ENCODE data around the gene USP47. TPM values are rescaled to one million over a fixed set of nuclear protein-coding genes. Genes with fewer than 3 reads are reported as not detected.

USP47 gene
- total RNA-seq, 1 experiment from 2014 or later, result 45.2 TPM

DNA sequence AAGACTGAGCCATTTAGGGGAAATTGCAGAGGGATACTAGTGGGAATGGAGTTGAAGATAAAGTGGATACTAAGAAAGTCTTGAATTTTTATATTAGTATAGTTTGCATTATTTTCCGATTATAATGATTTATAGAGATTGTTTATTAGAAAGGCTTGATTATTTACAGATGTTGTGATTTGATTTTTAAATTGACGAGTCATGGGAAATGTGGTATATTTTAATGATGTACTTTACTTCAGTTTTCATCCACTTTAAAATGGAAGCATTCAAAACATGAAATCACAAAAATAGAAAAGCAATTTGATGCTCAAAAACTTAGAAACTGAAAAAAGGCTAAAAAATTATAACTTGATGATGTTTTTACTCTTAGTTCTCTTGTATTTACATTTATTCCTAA, 21.2 kb downstream of the USP47 start:
- Histone ChIP-seq H3K9ac (ENCODE audit: low read length) (no peak overlapping the region), H3K9me2 (replicated peaks; ENCODE audit: low read length) (no peaks in the 10 kb centered on the region), H3K4me1 (ENCODE audit: insufficient read depth, low read length) (peaks cover 7% of the 10 kb centered on the region; the same call in 1 of the 2 replicates), H4K20me1 (ENCODE audit: low read length) (peaks cover 8% of the 10 kb centered on the region; the same call in 1 of the 2 replicates), H3F3A (ENCODE audit: low read length, unreplicated experiment) (no peaks in the 10 kb centered on the region), H3K9me3 (ENCODE audit: low read length) (0 out of 2 replicates have a peak, but pooled peaks cover 4% of the 10 kb centered on the region), H3K4me3 (ENCODE audit: low read length) (no peak overlapping the region), H2AFZ (ENCODE audit: low read length) (no peak overlapping the region), H3K27ac (ENCODE audit: low read length) (no peak overlapping the region), H3K36me3 (ENCODE audit: low read depth, low read length) (peaks cover 7% of the 10 kb centered on the region; the same call in 1 of the 2 replicates), H3K27me3 (ENCODE audit: low read length) (no peaks in the 10 kb centered on the region), H3K4me2 (ENCODE audit: low read length) (no peak overlapping the region), H3K79me2 (ENCODE audit: low read length) (peaks cover 95% of the 10 kb centered on the region)
- ChIA-PET POLR2A (ENCODE audit: unreplicated experiment) (no interaction called here), CTCF (no interaction called here)
- DNase-seq, result no peak
- no peak for ATAC-seq
- no TSS peak for BruUV-seq (replicated peaks)
- intact Hi-C loops (cut with micrococcal nuclease), result no loop called here
- TF ChIP-seq, protein P1, sequence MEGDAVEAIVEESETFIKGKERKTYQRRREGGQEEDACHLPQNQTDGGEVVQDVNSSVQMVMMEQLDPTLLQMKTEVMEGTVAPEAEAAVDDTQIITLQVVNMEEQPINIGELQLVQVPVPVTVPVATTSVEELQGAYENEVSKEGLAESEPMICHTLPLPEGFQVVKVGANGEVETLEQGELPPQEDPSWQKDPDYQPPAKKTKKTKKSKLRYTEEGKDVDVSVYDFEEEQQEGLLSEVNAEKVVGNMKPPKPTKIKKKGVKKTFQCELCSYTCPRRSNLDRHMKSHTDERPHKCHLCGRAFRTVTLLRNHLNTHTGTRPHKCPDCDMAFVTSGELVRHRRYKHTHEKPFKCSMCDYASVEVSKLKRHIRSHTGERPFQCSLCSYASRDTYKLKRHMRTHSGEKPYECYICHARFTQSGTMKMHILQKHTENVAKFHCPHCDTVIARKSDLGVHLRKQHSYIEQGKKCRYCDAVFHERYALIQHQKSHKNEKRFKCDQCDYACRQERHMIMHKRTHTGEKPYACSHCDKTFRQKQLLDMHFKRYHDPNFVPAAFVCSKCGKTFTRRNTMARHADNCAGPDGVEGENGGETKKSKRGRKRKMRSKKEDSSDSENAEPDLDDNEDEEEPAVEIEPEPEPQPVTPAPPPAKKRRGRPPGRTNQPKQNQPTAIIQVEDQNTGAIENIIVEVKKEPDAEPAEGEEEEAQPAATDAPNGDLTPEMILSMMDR (conservative IDR thresholded peaks at IDR 0.05; ENCODE audit: low read depth, low read length), result no peak
- TF ChIP-seq EZH2 (IDR thresholded peaks at IDR 0.05; ENCODE audit: low read length, unreplicated experiment) (no peak), EZH2phosphoT487 (IDR thresholded peaks at IDR 0.05; ENCODE audit: borderline replicate concordance, low read length) (no peak)

DNA sequence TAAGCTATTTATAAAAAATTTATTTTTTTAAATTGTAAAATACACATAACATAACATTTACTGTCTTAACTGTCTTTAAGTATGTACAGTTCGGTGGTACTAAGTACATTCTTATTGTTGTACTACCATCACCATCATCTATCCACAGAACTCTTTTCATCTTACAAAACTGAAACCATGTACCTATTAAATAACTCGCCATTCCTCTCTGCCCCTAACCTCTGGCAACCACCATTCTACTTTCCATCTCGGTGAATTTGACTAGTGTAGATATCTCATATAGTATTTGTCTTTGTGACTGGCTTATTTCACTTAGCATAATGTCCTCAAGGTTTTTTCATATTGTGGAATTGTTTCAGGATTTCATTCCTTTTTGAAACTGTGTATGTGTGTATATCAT, 22.6 kb downstream of the USP47 start:
- no peak for DNase-seq
- TF ChIP-seq EZH2 (IDR thresholded peaks at IDR 0.05; ENCODE audit: low read length, unreplicated experiment) (no peak), EZH2phosphoT487 (IDR thresholded peaks at IDR 0.05; ENCODE audit: borderline replicate concordance, low read length) (no peak)
- TF ChIP-seq, protein P1 (conservative IDR thresholded peaks at IDR 0.05; ENCODE audit: low read depth, low read length), result no peak
- Histone ChIP-seq H3K9me2 (replicated peaks; ENCODE audit: low read length) (no peaks in the 10 kb centered on the region), H3K4me1 (ENCODE audit: insufficient read depth, low read length) (peaks cover 7% of the 10 kb centered on the region; the same call in 1 of the 2 replicates), H2AFZ (ENCODE audit: low read length) (no peak overlapping the region), H3K27me3 (ENCODE audit: low read length) (no peaks in the 10 kb centered on the region), H3K27ac (ENCODE audit: low read length) (no peak overlapping the region), H3K4me3 (ENCODE audit: low read length) (no peak overlapping the region), H4K20me1 (ENCODE audit: low read length) (0 out of 2 replicates have a peak, but pooled peaks cover 8% of the 10 kb centered on the region), H3F3A (ENCODE audit: low read length, unreplicated experiment) (no peaks in the 10 kb centered on the region), H3K9me3 (ENCODE audit: low read length) (0 out of 2 replicates have a peak, but pooled peaks cover 4% of the 10 kb centered on the region), H3K9ac (ENCODE audit: low read length) (no peak overlapping the region), H3K36me3 (ENCODE audit: low read depth, low read length) (peaks cover 7% of the 10 kb centered on the region; the same call in 1 of the 2 replicates), H3K79me2 (ENCODE audit: low read length) (peaks cover 95% of the 10 kb centered on the region), H3K4me2 (ENCODE audit: low read length) (no peak overlapping the region)
- BruUV-seq (replicated peaks), result no TSS peak
- intact Hi-C loops (cut with micrococcal nuclease), result no loop called here
- ChIA-PET CTCF (no interaction called here), POLR2A (ENCODE audit: unreplicated experiment) (no interaction called here)
- no peak for ATAC-seq

DNA sequence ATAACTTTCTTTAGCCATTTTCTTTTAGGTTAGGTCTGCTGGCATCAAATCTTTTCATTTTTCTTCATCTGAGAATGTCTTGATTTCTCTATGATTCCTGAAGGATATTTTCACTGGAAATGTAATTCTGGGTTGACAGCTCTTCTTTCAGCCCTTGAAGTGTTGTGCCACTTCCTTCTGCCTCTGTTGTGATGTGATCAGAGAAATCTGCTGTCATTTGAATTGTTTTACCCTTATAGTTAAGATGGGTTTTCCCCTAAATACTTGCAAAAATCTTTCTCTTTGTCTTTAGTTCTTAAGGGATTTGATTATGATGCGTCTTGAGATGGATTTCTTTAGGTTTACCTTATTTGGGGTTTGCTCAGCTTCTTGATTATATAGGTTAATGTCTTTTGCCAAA, 23.0 kb downstream of the USP47 start:
- DNase-seq (no peak), ATAC-seq (no peak)
- ChIA-PET POLR2A (ENCODE audit: unreplicated experiment) (no interaction called here), CTCF (no interaction called here)
- intact Hi-C loops (cut with micrococcal nuclease), result no loop called here
- Histone ChIP-seq H3K9me2 (replicated peaks; ENCODE audit: low read length) (no peaks in the 10 kb centered on the region), H3K36me3 (ENCODE audit: low read depth, low read length) (peaks cover 7% of the 10 kb centered on the region; the same call in 1 of the 2 replicates), H3K27me3 (ENCODE audit: low read length) (no peaks in the 10 kb centered on the region), H3K4me3 (ENCODE audit: low read length) (no peak overlapping the region), H4K20me1 (ENCODE audit: low read length) (0 out of 2 replicates have a peak, but pooled peaks cover 8% of the 10 kb centered on the region), H2AFZ (ENCODE audit: low read length) (no peak overlapping the region), H3K27ac (ENCODE audit: low read length) (no peak overlapping the region), H3K4me1 (ENCODE audit: insufficient read depth, low read length) (peaks cover 7% of the 10 kb centered on the region; the same call in 1 of the 2 replicates), H3K79me2 (ENCODE audit: low read length) (peaks cover 95% of the 10 kb centered on the region), H3K9me3 (ENCODE audit: low read length) (0 out of 2 replicates have a peak, but pooled peaks cover 4% of the 10 kb centered on the region), H3F3A (ENCODE audit: low read length, unreplicated experiment) (no peaks in the 10 kb centered on the region), H3K9ac (ENCODE audit: low read length) (no peak overlapping the region), H3K4me2 (ENCODE audit: low read length) (no peak overlapping the region)
- BruUV-seq (replicated peaks), result no TSS peak
- TF ChIP-seq EZH2phosphoT487 (IDR thresholded peaks at IDR 0.05; ENCODE audit: borderline replicate concordance, low read length) (no peak), EZH2 (IDR thresholded peaks at IDR 0.05; ENCODE audit: low read length, unreplicated experiment) (no peak)
- TF ChIP-seq, protein P1 (conservative IDR thresholded peaks at IDR 0.05; ENCODE audit: low read depth, low read length), result no peak

All from PC-3 (cell line).